ENCODE data around the gene PLGRKT.

GRCh38 chr9:5392285-5392684 is 45.4 kb downstream of the PLGRKT start:
- TF ChIP-seq CTCF (IDR thresholded peaks at IDR 0.05) (no peak), POLR2A (IDR thresholded peaks at IDR 0.05) (no peak)
